Type B pancreatic cell (in vitro differentiated cells): Measurements from ENCODE around the gene SETD7. TPM values are rescaled to one million over a fixed set of nuclear protein-coding genes. Genes with fewer than 3 reads are reported as not detected.

Experiments used
- DNase-seq: peaks from one replicate; pipeline ENCODE4 v3.0.0; 2021; ENCODE audit warnings: mixed read lengths; ENCODE audit not compliant: unreplicated experiment; ENCODE audit errors: extremely low spot score
- H3K27ac Mint-ChIP-seq: 2 replicates; pipeline ENCODE4 v1.8.0; 2021; ENCODE audit warnings: mild to moderate bottlenecking, mixed read lengths
- H3K27me3 Mint-ChIP-seq: 2 replicates; pipeline ENCODE4 v1.8.0; 2021; ENCODE audit warnings: mixed read lengths
- H3K36me3 Mint-ChIP-seq: 2 replicates; pipeline ENCODE4 v1.8.0; 2021; ENCODE audit warnings: mixed read lengths
- H3K4me1 Mint-ChIP-seq: one replicate; pipeline ENCODE4 v1.8.0; 2021; ENCODE audit warnings: mixed read lengths; ENCODE audit not compliant: unreplicated experiment
- H3K4me3 Mint-ChIP-seq: 2 replicates; pipeline ENCODE4 v1.8.0; 2021; ENCODE audit warnings: mild to moderate bottlenecking, mixed read lengths
- H3K9me3 Mint-ChIP-seq: 2 replicates; pipeline ENCODE4 v1.8.0; 2021; ENCODE audit warnings: mixed read lengths
- total RNA-seq: library from RNA; stranded (reverse); gene quantifications from 2 replicates; pipeline ENCODE4 v1.2.1, GENCODE V29; 2021; ENCODE audit warnings: low replicate concordance
- TF ChIP-seq, protein P1 (sequence below): fragments of 200-600 bp; sonication (generic); conservative IDR thresholded peaks from 2 replicates; pipeline ENCODE4 v1.5.0; 2021; ENCODE audit warnings: antibody characterized with exemption, mild to moderate bottlenecking

SETD7 gene
- total RNA-seq, 1 donor from 2014 or later, result 17.0 TPM

DNA sequence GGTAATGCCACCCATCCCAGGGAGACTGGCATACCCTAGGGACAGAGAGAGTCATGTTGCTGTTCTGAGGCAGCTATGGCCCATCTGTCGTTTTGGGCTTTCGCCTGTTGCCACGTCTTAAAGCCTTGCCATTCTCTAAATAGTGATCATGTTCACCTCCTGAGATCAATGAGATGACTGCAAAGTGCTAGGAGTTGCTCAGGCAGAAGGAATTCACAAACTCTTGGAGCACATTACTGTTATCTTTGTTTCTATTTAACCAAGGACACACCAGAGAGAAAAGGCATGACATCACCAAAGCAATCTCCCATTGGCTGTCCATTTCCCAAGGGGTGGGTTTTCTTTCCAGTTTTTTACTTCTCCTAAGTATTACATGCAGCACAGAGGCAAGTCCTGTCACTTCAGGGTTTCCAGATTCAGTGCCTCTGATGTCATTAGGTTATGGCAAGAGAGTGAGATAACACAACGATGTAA, 37.1 kb upstream of the SETD7 start:
- no peaks in the 10 kb centered on the region for H3K9me3 Mint-ChIP-seq
- TF ChIP-seq, protein P1, sequence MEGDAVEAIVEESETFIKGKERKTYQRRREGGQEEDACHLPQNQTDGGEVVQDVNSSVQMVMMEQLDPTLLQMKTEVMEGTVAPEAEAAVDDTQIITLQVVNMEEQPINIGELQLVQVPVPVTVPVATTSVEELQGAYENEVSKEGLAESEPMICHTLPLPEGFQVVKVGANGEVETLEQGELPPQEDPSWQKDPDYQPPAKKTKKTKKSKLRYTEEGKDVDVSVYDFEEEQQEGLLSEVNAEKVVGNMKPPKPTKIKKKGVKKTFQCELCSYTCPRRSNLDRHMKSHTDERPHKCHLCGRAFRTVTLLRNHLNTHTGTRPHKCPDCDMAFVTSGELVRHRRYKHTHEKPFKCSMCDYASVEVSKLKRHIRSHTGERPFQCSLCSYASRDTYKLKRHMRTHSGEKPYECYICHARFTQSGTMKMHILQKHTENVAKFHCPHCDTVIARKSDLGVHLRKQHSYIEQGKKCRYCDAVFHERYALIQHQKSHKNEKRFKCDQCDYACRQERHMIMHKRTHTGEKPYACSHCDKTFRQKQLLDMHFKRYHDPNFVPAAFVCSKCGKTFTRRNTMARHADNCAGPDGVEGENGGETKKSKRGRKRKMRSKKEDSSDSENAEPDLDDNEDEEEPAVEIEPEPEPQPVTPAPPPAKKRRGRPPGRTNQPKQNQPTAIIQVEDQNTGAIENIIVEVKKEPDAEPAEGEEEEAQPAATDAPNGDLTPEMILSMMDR, result no peak
- no peak for DNase-seq
- no peaks in the 10 kb centered on the region for H3K36me3 Mint-ChIP-seq
- H3K27me3 Mint-ChIP-seq, result peaks cover 2% of the 10 kb centered on the region
- no peak overlapping the region for H3K4me3 Mint-ChIP-seq
- no peak overlapping the region for H3K27ac Mint-ChIP-seq
- H3K4me1 Mint-ChIP-seq, result peaks cover 12% of the 10 kb centered on the region

DNA sequence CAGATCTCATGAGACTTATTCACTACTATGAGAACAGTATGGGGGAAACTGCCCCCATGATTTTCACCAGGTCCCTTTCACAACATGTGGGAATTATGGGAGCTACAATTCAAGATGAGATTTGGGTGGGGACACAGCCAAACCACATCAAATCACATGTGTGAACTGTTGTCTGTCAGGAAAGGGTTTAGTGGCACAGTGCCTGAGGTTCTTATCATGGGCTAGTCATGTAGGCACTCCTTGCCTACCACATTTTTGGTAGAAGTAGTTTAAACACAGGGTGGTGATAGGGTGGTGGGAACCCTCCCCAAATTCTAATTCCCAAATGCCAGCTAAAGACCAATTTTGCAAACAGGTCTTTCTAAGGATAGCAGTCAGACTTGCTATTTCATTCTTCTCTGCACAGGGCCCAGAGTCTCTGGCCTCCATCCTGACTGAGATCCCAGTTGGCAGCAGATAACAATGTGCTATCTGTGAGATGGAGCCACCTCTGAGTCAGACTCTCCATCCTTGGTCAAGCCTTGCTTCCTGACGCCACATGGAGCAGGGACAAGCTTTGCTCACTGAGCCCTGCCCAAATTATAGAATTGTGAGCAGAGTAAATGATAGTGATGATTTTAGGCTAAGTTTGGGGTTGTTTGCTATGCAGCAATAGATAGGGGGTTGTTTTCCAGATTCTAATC, 33.5 kb upstream of the SETD7 start:
- Mint-ChIP-seq H3K36me3 (no peaks in the 10 kb centered on the region), H3K27ac (no peak overlapping the region), H3K4me1 (no peaks in the 10 kb centered on the region), H3K9me3 (no peaks in the 10 kb centered on the region), H3K4me3 (no peak overlapping the region), H3K27me3 (no peaks in the 10 kb centered on the region)
- TF ChIP-seq, protein P1, result no peak
- DNase-seq, result no peak

DNA sequence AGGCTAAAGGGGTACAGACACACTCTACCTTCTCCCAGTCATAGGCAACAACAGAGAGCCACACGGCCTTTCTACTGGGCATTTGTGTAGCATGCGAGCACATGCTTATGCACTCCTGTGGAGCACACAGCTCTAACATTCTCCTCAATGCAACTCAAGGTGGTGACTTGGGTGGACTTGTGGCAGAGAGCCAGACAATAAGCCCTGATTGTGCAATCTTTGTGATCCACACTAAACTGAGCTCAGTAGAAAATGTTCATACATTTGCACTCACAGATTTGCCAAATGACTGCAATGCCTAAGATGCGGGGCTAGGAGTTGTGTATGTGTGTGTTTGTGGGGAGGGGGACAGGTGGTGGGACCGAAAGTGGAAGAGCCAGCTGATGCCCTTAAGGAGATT, 31.4 kb upstream of the SETD7 start:
- DNase-seq, result no peak
- TF ChIP-seq, protein P1, result no peak
- no peaks in the 10 kb centered on the region for H3K4me1 Mint-ChIP-seq
- no peaks in the 10 kb centered on the region for H3K36me3 Mint-ChIP-seq
- H3K4me3 Mint-ChIP-seq, result no peak overlapping the region
- no peaks in the 10 kb centered on the region for H3K9me3 Mint-ChIP-seq
- H3K27me3 Mint-ChIP-seq, result no peaks in the 10 kb centered on the region
- no peak overlapping the region for H3K27ac Mint-ChIP-seq

DNA sequence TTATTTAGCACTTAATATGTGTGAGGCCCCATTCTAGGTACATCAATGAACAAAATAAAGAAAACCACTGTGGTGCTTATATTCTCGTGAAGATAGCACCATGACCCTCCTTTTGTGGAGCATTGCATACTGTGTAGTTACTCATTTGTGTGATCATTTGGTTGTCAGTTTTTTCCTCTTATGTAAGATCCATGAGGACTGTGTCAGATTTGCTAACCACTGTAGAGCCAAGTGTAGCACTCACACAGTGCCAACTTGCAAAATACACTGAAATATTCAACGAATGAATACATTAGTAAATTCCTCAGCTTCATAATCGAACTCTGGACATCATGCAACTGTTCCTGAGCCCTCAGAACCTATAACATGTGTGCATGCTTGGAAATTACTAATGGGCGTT, 29.5 kb upstream of the SETD7 start:
- no peaks in the 10 kb centered on the region for H3K27me3 Mint-ChIP-seq

DNA sequence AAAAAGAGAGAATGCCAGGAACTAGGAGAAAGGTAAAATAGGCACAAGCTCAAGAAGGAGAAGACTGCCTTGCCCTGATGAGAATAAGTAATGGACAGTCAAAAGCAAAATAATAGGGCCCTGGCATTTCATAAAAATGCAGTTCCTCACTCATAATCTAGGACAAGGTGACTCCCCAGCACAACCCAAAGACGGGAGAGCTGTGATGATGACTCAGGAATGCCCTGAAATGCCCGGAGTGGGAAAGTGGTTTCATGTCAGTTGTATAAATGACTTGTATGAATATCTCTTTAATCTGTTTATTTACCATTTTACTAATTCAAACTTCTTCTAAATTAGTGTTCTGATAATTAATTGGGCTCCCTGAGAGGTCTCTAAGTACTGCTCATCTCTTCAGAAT, 28.8 kb upstream of the SETD7 start:
- peaks cover 16% of the 10 kb centered on the region for H3K4me1 Mint-ChIP-seq
- no peaks in the 10 kb centered on the region for H3K27me3 Mint-ChIP-seq
- no peaks in the 10 kb centered on the region for H3K36me3 Mint-ChIP-seq
- no peak for DNase-seq
- peaks cover 6% of the 10 kb centered on the region for H3K9me3 Mint-ChIP-seq
- no peak overlapping the region for H3K27ac Mint-ChIP-seq
- TF ChIP-seq, protein P1, result no peak
- no peak overlapping the region for H3K4me3 Mint-ChIP-seq

More for the DNA sequence above, 29.5 kb upstream of the SETD7 start:
- Mint-ChIP-seq H3K4me1 (peaks cover 16% of the 10 kb centered on the region), H3K27ac (no peak overlapping the region), H3K4me3 (no peak overlapping the region), H3K9me3 (peaks cover 6% of the 10 kb centered on the region), H3K36me3 (no peaks in the 10 kb centered on the region)
- no peak for DNase-seq
- TF ChIP-seq, protein P1, result no peak
